Parathyroid adenoma (tissue), 2 donors: Measurements from ENCODE around the gene VPS11.
A peak's percentile ranks its signal among the peaks of the same experiment; 100 is the strongest.

Source experiments
- H2AFZ ChIP-seq: fragments of 300-600 bp; sonication (generic); one replicate; pipeline ENCODE4 v1.7.0; 2017; ENCODE audit warnings: antibody characterized with exemption, mild to moderate bottlenecking
- H3K27ac ChIP-seq: fragments of 300-600 bp; sonication (generic); one replicate; pipeline ENCODE4 v1.7.0; 2017
- H3K27me3 ChIP-seq: fragments of 300-600 bp; sonication (generic); one replicate; pipeline ENCODE4 v1.7.0; 2017; ENCODE audit warnings: low read length; ENCODE audit not compliant: control insufficient read depth, insufficient read depth
- H3K36me3 ChIP-seq: fragments of 300-600 bp; sonication (generic); one replicate; pipeline ENCODE4 v1.7.0; 2017; ENCODE audit warnings: low read length; ENCODE audit not compliant: control insufficient read depth, insufficient read depth
- H3K4me1 ChIP-seq: fragments of 300-600 bp; sonication (generic); one replicate; pipeline ENCODE4 v1.7.0; 2017; ENCODE audit warnings: control low read depth
- H3K4me2 ChIP-seq: fragments of 300-600 bp; sonication (generic); one replicate; pipeline ENCODE4 v1.7.0; 2017; ENCODE audit warnings: low read length
- H3K4me3 ChIP-seq: fragments of 300-600 bp; sonication (generic); one replicate; pipeline ENCODE4 v1.7.0; 2017; ENCODE audit warnings: low read depth, low read length
- H3K79me2 ChIP-seq: fragments of 300-600 bp; sonication (generic); one replicate; pipeline ENCODE4 v1.7.0; 2017; ENCODE audit warnings: control low read depth
- H3K9ac ChIP-seq: fragments of 300-600 bp; sonication (generic); one replicate; pipeline ENCODE4 v1.7.0; 2017; ENCODE audit warnings: mild to moderate bottlenecking
- H3K9me3 ChIP-seq: fragments of 300-600 bp; sonication (generic); one replicate; pipeline ENCODE4 v1.7.0; 2017; ENCODE audit warnings: low read length; ENCODE audit not compliant: control insufficient read depth
- CTCF ChIP-seq: fragments of 300-600 bp; sonication (generic); IDR thresholded peaks from one replicate; pipeline ENCODE4 v1.7.0; 2017; ENCODE audit warnings: antibody characterized with exemption, mild to moderate bottlenecking
- donor health status: primary hyperparathyroidism.

Gene VPS11

GRCh38 chr11:119084663-119085436, 17.2 kb downstream of the VPS11 start, which contains the start of gene HMBS:
HMBS (plus strand) TSS chr11:119084881; CDS start chr11:119085034, 153 bp downstream.
- peak within 1 kb of the TSS; percentile 90 for H3K4me3 ChIP-seq
- H3K4me1 ChIP-seq: peaks cover 7% of the 10 kb centered on the region
- no peak within 1 kb of the TSS for H3K9ac ChIP-seq
- H2AFZ ChIP-seq: peak within 1 kb of the TSS; percentile 95
- no peaks in the 10 kb centered on the region for H3K9me3 ChIP-seq
- no peaks in the 10 kb centered on the region for H3K36me3 ChIP-seq
- H3K27me3 ChIP-seq: no peaks in the 10 kb centered on the region
- H3K79me2 ChIP-seq: no peaks in the 10 kb centered on the region
- no peak for TF ChIP-seq CTCF
- peak within 1 kb of the TSS; percentile 75 for H3K4me2 ChIP-seq
- H3K27ac ChIP-seq: peak within 1 kb of the TSS; percentile 78

- Histone ChIP-seq H3K4me1 (peaks cover 7% of the 10 kb centered on the region), H3K9ac (no peak overlapping the region), H3K27me3 (no peaks in the 10 kb centered on the region), H3K4me2 (peak overlapping the region; percentile 75), H3K36me3 (no peaks in the 10 kb centered on the region), H3K27ac (peak overlapping the region; percentile 78), H2AFZ (peak overlapping the region; percentile 95), H3K9me3 (no peaks in the 10 kb centered on the region), H3K4me3 (peak overlapping the region; percentile 90), H3K79me2 (no peaks in the 10 kb centered on the region)
- TF ChIP-seq CTCF: no peak
These were observed 17.8 kb downstream of the VPS11 start for GRCh38 chr11:119085437-119085847.

- Histone ChIP-seq H2AFZ (no peak overlapping the region), H3K9me3 (no peaks in the 10 kb centered on the region), H3K4me3 (no peak overlapping the region), H3K79me2 (no peaks in the 10 kb centered on the region), H3K4me1 (peaks cover 7% of the 10 kb centered on the region), H3K27ac (no peak overlapping the region), H3K9ac (no peak overlapping the region), H3K4me2 (no peak overlapping the region), H3K36me3 (no peaks in the 10 kb centered on the region), H3K27me3 (no peaks in the 10 kb centered on the region)
- TF ChIP-seq CTCF: no peak
These were observed 19.5 kb downstream of the VPS11 start for GRCh38 chr11:119087123-119087522.

- no peaks in the 10 kb centered on the region for H3K36me3 ChIP-seq
- no peaks in the 10 kb centered on the region for H3K79me2 ChIP-seq
- H3K27ac ChIP-seq: no peak overlapping the region
- no peak overlapping the region for H2AFZ ChIP-seq
- H3K9me3 ChIP-seq: no peaks in the 10 kb centered on the region
- no peaks in the 10 kb centered on the region for H3K27me3 ChIP-seq
- peaks cover 7% of the 10 kb centered on the region for H3K4me1 ChIP-seq
- no peak overlapping the region for H3K4me3 ChIP-seq
- no peak for TF ChIP-seq CTCF
- H3K4me2 ChIP-seq: no peak overlapping the region
- H3K9ac ChIP-seq: no peak overlapping the region
These were observed 20.2 kb downstream of the VPS11 start for GRCh38 chr11:119087747-119088241.
